ENCODE measurements around the gene RARG. TPM values are rescaled to one million over a fixed set of nuclear protein-coding genes. Genes with fewer than 3 reads are reported as not detected.

Gene RARG
- total RNA-seq, 4 donors from 2014 or later = 4.2 to 14.1 (median 10.9) TPM

DNA sequence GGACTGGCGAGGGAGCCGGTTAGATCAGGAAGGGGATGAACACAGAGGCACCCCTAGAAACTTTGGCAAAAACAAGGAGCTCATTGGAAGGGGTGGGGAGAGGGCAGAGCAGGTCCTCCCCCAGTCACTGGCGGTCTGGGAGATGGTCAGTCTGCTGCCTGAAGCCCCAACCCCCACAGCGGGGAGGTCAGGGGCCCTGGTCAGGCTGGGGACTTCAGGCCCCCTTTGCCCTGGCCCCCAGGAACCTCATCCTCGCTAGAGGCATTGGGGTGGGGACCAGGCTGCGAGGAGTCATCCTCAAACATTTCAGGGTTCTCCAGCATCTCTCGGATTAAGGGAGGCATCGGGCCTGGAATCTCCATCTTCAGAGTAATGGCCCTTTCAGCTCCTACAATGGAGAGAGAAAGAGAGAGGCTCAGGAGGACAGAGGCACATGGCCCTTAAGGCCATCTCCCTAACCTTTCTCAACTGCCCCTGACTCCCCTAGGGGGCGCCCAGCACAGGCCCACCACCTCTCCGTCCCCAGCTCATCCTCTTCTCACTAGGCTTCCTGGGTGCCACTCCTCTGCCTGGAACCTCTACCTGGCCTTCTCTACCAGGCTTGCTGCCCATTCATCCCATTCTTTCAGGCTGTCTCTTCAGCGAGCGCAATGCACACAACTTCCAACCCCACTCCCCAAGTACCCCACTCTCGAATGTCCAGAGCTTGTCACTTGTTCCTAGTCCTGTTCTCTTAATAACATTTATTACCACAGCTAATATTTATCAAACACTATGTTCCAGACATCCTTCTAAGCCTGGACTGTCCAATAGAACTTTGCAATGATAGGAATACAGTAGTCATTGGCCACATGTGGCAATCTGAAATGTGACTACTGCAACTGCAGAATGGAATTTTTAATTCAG lies 20.3 kb downstream of the RARG start:
- TF ChIP-seq, protein P1, sequence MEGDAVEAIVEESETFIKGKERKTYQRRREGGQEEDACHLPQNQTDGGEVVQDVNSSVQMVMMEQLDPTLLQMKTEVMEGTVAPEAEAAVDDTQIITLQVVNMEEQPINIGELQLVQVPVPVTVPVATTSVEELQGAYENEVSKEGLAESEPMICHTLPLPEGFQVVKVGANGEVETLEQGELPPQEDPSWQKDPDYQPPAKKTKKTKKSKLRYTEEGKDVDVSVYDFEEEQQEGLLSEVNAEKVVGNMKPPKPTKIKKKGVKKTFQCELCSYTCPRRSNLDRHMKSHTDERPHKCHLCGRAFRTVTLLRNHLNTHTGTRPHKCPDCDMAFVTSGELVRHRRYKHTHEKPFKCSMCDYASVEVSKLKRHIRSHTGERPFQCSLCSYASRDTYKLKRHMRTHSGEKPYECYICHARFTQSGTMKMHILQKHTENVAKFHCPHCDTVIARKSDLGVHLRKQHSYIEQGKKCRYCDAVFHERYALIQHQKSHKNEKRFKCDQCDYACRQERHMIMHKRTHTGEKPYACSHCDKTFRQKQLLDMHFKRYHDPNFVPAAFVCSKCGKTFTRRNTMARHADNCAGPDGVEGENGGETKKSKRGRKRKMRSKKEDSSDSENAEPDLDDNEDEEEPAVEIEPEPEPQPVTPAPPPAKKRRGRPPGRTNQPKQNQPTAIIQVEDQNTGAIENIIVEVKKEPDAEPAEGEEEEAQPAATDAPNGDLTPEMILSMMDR (IDR thresholded peaks at IDR 0.05; ENCODE audit: low read depth) = no peak

DNA sequence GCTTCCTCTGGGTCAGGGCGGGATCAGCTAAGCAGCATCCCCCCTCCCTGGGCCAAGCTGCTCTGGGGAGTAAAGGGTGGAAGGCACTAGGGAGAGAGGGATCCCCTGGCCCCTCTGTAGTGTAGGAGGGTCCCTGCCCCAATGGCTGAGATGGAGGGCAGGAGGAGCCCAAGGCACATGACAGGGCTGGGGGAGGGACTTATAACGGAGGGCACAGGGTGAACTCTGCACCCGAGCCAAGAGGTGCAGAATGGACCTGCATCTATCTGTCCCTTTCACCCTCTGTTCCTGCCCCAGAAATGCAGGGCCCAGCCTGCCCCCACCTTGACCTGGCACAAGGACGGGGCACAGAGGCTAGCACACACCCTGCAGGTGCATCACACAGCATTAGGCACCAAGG lies 21.2 kb downstream of the RARG start:
- TF ChIP-seq, protein P1 (IDR thresholded peaks at IDR 0.05; ENCODE audit: low read depth) = no peak

DNA sequence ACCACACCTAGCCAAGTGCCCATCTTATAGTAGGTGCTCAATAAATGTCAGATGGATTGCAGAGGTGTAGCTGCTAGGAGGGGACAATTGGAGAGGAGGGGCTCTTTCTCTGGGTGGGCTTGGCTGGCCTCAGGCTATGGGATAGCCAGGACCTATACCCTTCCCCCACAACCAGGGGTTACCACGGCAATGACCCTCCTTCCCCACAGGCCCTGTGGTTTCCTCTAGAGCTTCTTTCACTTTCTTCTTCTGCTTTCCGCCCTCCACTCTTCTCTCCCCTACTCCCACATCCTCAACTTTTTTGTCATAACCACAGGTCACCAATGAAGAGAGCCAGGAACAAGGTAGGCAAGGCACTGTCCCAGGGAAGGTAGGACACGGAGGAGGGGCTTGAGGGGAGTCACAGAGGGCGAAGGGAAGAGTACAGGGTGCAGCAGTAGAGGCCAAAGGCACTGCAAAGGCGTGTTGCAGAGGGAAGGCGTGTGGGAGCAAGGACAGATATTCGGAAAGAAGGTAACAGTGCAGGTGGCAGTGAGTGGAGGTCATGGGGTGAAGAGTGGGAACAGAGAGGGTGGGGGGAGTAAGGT lies 23.0 kb downstream of the RARG start:
- TF ChIP-seq, protein P1 (IDR thresholded peaks at IDR 0.05; ENCODE audit: low read depth) = no peak

DNA sequence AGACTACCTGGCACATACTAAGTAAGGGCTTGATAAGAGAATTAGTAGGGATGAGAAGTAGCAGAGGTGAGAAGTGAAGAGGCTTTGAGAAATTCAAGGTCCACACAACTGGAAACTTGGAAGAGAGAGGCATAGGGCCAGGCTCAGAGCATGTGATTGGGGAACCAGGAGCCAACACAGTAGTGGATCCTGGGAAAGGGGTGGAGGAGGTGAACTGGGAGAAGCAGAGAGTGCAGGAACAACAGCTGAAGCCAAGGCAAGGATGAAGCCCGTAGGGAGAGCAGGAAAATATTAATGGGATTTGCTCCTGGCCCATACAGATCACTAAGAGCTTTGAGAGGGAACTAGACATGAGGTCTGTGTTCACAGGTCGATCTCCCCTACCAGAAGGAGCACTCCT lies 23.6 kb downstream of the RARG start:
- TF ChIP-seq, protein P1 (IDR thresholded peaks at IDR 0.05; ENCODE audit: low read depth) = no peak

DNA sequence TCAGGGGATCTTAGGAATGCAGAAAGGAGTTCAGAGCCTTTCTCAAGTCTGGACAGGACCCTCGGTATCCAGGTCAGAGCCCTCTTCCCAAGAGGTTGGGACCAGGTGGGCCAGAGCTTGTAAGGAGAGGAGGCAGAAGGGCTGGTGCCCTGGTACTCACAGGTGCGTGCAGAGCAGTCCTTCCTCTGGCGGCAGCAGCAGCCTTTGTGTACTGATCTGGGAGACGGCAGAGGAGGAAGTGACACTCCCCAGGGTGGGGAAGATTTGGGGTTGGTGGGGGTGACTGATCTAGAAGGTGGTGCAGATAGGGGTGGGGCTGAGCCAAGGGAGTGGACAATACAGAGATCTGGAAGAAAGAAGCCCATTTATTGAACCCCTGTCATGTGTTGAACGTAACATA lies 25.0 kb downstream of the RARG start, which contains the start of gene ITGB7:
Gene ITGB7, minus strand, starts transcription at position 210 of the 400 bp plus-strand sequence. CDS start 6,808 bp downstream, outside the sequence.
- TF ChIP-seq, protein P1 (IDR thresholded peaks at IDR 0.05; ENCODE audit: low read depth) = no peak

DNA sequence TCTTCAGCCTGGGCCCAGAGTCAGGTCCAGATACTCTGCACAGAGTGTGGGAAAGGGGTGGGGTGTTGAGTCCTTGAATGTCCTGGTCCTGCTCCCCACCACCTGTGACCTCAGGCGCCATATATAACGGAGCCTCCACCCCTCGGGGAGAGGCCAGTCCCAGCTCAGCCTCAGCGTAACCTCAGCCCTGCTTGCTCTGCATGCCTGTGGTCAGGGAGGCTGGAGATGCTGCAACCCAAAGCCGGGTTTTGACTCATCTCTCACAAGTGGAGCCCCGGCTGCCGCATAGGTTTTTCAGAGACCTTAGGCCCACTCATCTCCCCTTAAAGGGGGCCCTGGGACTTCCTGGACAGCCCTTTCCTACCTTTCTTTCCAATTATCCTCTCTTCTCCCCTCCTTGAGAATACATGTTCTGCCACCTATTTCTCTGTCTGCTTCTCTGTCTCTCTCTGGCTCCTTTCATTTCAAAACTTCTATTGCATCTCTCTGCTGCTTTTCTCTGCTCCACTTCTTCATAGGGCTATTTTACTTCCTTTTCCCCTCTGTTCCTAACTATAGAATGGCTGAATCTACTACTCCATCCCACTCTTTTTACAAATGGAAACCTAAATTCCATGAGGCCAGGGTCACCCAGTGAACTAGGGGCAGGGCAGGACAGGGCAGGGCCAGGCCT lies 26.1 kb downstream of the RARG start:
- TF ChIP-seq, protein P1 (IDR thresholded peaks at IDR 0.05; ENCODE audit: low read depth) = no peak

DNA sequence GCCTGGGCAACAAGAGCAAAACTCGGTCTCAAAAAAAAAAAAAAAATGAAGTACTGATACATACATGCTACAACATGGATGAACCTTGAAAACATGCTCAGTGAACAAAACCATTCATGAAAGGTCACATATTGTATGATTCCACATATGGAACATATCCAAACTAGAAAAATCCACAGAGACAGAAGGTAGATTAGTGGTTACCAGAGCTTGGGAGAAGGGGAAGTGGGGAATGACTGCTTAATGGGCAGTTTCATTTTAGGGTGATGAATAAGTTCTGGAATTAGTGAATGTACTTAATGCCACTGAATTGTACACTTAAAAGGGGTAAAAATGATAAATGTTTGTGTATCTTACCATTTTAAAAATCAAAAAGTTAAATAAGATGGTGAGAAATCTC lies 27.7 kb downstream of the RARG start:
- TF ChIP-seq, protein P1 (IDR thresholded peaks at IDR 0.05; ENCODE audit: low read depth) = no peak

Data from subcutaneous adipose tissue (tissue), 4 donors.